ENCODE results near the gene DDX52.
"Not testable (repeated sequence)": the region's sequence is repeated elsewhere in the genome, so short reads cannot be mapped to it uniquely, and the experiment has no call there.

DDX52 gene

GRCh38 chr17:37651849-37652248 is 8.6 kb upstream of the DDX52 start:
- DNase-seq, result no peak

GRCh38 chr17:37650419-37651003 is 7.3 kb upstream of the DDX52 start:
- peak; percentile 42 to 52 (median 48) for DNase-seq

GRCh38 chr17:37648555-37648954 is 5.3 kb upstream of the DDX52 start:
- DNase-seq, result peak in 2 of 4 experiments; percentile 30 to 39

GRCh38 chr17:37647856-37648255 is 4.6 kb upstream of the DDX52 start:
- DNase-seq, result no peak

- no peak for DNase-seq
These were observed 623 bp upstream of the DDX52 start for GRCh38 chr17:37643869-37644268.

- DNase-seq, result peak in 3 of 4 experiments; percentile 23 to 43 (median 27)
These were observed 565 bp downstream of the DDX52 start for GRCh38 chr17:37642681-37643080.

- no peak for DNase-seq
These were observed 3.2 kb downstream of the DDX52 start for GRCh38 chr17:37640015-37640414.

GRCh38 chr17:37637956-37638355 is 5.3 kb downstream of the DDX52 start:
- no peak for DNase-seq

GRCh38 chr17:37616430-37616829 is 26.8 kb downstream of the DDX52 start:
- not testable (repeated sequence) for DNase-seq

GRCh38 chr17:37614823-37615222 is 28.4 kb downstream of the DDX52 start:
- no peak for DNase-seq

GRCh38 chr17:37614391-37614790 is 28.9 kb downstream of the DDX52 start:
- no peak for DNase-seq

GRCh38 chr17:37610971-37611370 is 32.3 kb downstream of the DDX52 start:
- peak; percentile 74 to 91 (median 80) for DNase-seq

GRCh38 chr17:37610041-37610420 is 33.2 kb downstream of the DDX52 start:
- DNase-seq, result not testable (repeated sequence)

GRCh38 chr17:37609170-37610040 is 33.8 kb downstream of the DDX52 start, which contains the start of gene SYNRG:
Gene SYNRG, minus strand, starts transcription at chr17:37609418. Its CDS starts 63 bp downstream, at chr17:37609355.
- DNase-seq, result peak; percentile 97 to 98 (median 98)

- DNase-seq, result peak; percentile 65 to 74 (median 68)
These were observed 34.7 kb downstream of the DDX52 start for GRCh38 chr17:37608351-37609169.

- peak in 1 of 4 experiments; percentile 9 for DNase-seq
These were observed 35.5 kb downstream of the DDX52 start for GRCh38 chr17:37607637-37608331.

- DNase-seq, result peak; percentile 20 to 54 (median 48)
These were observed 37.3 kb downstream of the DDX52 start for GRCh38 chr17:37605813-37606505.

GRCh38 chr17:37605081-37605480 is 38.2 kb downstream of the DDX52 start:
- no peak for DNase-seq

GRCh38 chr17:37604556-37604955 is 38.7 kb downstream of the DDX52 start:
- no peak for DNase-seq

GRCh38 chr17:37598145-37598544 is 45.1 kb downstream of the DDX52 start:
- DNase-seq, result no peak

GRCh38 chr17:37592291-37592690 is 51.0 kb downstream of the DDX52 start:
- no peak for DNase-seq

GRCh38 chr17:37585066-37585465 is 58.2 kb downstream of the DDX52 start:
- peak in 2 of 4 experiments; percentile 7 to 13 for DNase-seq
